Measurements from ENCODE around the gene KCNH3.

The KCNH3 gene

GRCh38 chr12:49563951-49564685 lies 25.3 kb downstream of the KCNH3 start:
- DNase-seq (ENCODE audit: low read depth): no peak

- no peak for DNase-seq (ENCODE audit: low read depth)
Observed at GRCh38 chr12:49564686-49565405, 26.0 kb downstream of the KCNH3 start.

- DNase-seq (ENCODE audit: low read depth): no peak
Observed at GRCh38 chr12:49565406-49566265, 26.8 kb downstream of the KCNH3 start.

GRCh38 chr12:49566361-49566760 lies 27.5 kb downstream of the KCNH3 start:
- DNase-seq (ENCODE audit: low read depth): no peak

GRCh38 chr12:49567302-49567610 lies 28.4 kb downstream of the KCNH3 start:
- no peak for DNase-seq (ENCODE audit: low read depth)

GRCh38 chr12:49567611-49568441 lies 29.0 kb downstream of the KCNH3 start, which contains the start of gene MCRS1:
MCRS1 (minus strand) TSS chr12:49568142; CDS start chr12:49566731, 1,411 bp downstream.
- peak; percentile 77 for DNase-seq (ENCODE audit: low read depth)

GRCh38 chr12:49568442-49569162 lies 29.8 kb downstream of the KCNH3 start:
- DNase-seq (ENCODE audit: low read depth): no peak

- no peak for DNase-seq (ENCODE audit: low read depth)
Observed at GRCh38 chr12:49577589-49578315, 38.9 kb downstream of the KCNH3 start.

- no peak for DNase-seq (ENCODE audit: low read depth)
Observed at GRCh38 chr12:49578471-49579112, 39.8 kb downstream of the KCNH3 start.

GRCh38 chr12:49580572-49581535 lies 42.0 kb downstream of the KCNH3 start:
- peak; percentile 40 for DNase-seq (ENCODE audit: low read depth)

GRCh38 chr12:49582201-49582600 lies 43.4 kb downstream of the KCNH3 start:
- no peak for DNase-seq (ENCODE audit: low read depth)

- no peak for DNase-seq (ENCODE audit: low read depth)
Observed at GRCh38 chr12:49582850-49583249, 44.0 kb downstream of the KCNH3 start.

- DNase-seq (ENCODE audit: low read depth): no peak
Observed at GRCh38 chr12:49583366-49584094, 44.7 kb downstream of the KCNH3 start.

GRCh38 chr12:49584591-49584990 lies 45.8 kb downstream of the KCNH3 start:
- DNase-seq (ENCODE audit: low read depth): no peak

- DNase-seq (ENCODE audit: low read depth): no peak
Observed at GRCh38 chr12:49585477-49586459, 46.9 kb downstream of the KCNH3 start.

GRCh38 chr12:49587174-49587908 lies 48.5 kb downstream of the KCNH3 start:
- DNase-seq (ENCODE audit: low read depth): no peak
